HG03571 (cell line): ENCODE measurements around the gene EMID1.
"Not testable (repeated sequence)": the region's sequence is repeated elsewhere in the genome, so short reads cannot be mapped to it uniquely, and the experiment has no call there.

Experiments
- ATAC-seq: cut with Tn5 transposase; IDR thresholded peaks from one replicate; pipeline ENCODE4 v1.9.1; 2021; ENCODE audit not compliant: unreplicated experiment

EMID1 gene

DNA sequence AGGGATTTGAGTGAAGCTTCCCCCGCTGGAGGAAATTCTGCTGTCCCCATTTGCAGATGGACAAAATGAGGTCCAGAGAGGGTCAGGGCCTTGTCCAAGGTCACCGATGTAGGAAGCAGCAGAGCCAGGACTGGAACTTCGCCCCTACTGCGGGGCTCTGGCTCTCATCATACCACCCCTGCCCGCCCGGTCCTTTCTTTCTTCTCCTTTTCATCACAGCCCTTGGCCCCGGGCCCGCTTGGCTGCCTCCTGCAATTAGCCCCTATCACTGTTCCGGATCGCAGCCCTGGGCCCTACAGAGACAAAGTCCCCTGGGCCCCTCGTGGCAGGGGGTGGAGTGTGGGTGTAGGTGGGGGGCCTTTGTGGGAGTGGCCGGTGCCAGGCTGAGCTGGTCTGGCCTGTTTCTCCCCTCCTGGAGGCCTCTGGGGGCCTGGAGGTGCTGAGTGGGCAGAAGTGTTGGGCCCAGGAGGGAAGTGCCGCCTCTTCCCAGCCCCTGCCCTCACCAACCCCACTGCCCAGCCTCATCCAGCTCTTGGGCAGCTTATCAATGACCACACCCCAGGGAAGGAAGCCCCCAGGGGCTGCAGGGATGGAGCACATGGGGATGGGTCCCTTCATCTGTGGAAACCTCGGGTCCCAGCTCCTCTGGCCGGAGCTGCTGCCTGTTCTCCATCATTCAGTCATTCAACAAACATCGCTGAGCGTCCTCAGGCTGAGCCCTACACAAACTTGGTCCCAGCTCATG is 3.4 kb downstream of the EMID1 start:
- ATAC-seq, result no peak

DNA sequence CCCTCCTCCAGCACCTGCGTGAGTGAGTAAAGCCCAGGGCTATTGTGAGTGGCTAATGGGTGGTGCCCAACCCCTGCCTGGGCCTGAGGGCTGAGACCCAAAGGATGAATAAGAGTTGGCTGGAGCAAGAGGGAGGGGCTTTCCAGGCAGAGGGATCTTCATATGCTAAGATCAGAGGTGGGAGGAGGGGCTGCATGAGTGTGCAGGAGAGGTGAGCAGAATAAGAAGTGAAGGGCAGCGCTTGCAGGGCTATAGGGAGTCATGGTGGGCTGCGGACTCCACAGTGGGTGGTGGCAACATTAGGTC is 3.9 kb downstream of the EMID1 start:
- no peak for ATAC-seq

DNA sequence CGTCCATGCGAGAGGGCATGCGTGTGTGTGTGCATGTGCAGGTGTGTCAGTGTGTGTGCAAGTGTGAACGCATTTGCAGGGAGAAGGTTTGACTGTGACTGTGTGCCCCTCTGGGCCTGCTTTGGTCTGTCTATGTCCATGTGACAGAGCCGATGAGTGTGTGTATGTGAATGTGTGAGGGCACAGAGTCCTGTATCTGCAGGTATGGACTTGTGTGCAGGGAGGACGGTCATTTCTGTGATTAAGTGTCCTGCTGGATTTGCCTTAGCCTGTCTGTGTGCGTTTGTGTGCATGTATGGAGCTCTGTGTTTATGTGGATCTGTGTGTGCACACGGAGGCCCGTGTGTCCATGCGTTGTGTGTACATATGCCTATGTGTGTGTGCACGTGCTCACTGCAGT is 5.4 kb downstream of the EMID1 start:
- no peak for ATAC-seq

DNA sequence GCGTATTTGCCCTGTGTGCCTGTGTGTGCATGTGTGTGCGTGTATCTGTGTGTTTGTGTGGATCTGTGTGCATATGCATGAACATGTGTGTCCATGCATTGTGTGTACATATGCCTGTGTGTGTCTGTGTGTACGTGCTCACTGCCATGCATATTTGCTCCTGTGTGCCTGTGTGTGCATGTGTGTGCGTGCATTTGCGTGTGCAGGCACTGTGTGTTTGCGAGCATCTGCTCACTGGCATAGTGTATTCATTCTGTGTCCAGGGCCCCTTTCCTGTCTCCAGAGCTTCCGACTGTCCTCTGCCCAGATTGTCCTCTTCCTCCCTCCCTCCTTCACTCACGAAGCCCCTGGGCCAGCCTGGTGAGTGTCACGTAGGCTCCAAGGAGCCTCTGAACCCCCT is 5.8 kb downstream of the EMID1 start:
- no peak for ATAC-seq

DNA sequence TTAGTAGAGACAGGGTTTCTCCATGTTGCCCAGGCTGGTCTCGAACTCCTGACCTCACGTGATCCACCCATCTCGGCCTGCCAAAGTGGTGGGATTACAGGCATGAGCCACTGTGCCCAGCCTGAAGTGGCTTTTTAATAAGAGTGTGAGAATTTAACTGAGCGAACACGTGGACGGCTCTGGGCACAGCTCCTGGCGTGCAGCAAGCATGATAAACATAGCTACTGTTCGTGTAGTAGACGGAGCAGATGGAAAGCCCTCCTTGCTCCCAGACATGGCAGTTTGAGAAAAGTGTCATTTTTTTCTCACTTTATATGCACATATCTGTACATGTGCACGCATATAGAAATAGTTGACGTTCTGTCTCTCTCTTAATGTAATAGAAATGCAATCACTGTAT is 7.0 kb downstream of the EMID1 start:
- no peak for ATAC-seq

DNA sequence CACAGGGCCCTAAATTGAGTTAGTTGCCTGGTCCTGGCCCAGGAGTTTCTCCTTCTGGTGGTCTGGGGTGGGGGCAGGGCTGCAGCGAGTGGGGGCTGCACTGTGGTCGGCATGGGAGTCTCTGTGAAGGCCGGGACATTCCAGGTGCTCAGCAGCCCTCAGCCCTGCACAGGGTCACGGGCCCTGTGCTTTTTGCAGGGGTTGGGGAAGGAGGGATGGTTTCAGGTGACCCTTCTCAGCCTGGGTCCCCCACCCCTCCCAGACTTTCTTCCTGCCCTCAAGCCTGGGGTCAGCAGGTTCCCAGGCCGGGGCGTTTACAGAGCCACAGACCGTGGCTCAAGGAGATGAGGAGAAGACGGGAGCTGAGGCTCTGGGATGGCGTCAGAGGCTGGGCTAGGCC is 7.8 kb downstream of the EMID1 start:
- no peak for ATAC-seq

DNA sequence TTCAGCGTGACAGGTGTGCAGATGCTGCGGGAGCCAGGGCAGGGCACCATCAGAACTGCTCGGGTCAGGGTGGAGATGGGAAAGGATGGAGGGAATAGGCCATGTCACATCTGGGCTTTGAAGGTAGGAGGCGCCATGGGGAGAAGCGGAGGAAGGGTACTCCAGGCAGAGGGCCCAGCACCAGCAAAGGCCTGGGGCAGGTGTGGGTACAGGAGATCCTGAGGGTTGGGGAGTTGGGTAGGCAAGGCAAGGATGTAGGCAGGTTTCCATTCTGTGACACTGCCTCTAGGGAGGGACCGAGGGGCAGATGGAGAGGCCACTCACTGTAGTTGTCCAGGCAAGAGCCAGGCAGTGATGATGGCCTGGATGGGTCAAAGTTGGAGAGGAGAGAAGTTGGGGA is 8.5 kb downstream of the EMID1 start:
- ATAC-seq, result no peak

DNA sequence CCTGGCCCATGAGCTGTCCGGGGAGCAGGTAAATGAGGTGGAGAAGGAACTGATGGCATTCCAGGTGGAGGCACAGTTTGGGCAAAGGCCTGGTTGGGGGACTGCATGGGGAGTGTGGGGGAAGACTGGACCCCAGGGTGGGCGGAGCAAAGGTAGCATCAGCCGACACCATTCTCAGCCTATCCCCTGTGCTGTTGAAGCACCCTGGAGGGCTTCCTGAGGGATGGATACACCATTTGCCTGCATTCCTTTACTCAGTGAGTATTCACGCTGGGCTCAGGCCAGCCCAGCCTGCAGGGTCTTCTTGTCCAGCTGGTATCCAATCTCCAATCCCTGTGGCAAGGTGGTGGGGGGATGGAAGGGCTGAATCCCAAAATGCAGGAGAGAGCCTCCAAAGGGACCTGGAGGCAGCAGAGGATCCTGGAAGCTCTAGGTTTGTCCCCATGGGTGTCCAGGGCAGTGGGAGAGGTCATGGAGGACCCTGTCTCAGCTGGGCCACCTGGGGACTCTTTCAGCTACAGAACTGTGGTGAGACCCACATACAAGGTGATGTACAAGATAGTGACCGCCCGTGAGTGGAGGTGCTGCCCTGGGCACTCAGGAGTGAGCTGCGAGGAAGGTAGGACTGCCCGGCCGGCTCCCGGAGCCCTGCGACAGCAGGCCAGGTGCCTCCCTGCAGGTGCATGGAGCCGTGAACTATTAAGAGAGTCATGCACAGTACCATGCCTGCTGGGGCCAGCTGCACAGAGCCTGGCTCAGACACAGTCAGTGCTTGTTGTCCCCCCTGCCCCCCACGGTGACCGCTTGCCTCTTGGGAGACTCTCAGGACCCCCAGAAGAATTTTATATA is 9.5 kb downstream of the EMID1 start:
- ATAC-seq, result no peak

DNA sequence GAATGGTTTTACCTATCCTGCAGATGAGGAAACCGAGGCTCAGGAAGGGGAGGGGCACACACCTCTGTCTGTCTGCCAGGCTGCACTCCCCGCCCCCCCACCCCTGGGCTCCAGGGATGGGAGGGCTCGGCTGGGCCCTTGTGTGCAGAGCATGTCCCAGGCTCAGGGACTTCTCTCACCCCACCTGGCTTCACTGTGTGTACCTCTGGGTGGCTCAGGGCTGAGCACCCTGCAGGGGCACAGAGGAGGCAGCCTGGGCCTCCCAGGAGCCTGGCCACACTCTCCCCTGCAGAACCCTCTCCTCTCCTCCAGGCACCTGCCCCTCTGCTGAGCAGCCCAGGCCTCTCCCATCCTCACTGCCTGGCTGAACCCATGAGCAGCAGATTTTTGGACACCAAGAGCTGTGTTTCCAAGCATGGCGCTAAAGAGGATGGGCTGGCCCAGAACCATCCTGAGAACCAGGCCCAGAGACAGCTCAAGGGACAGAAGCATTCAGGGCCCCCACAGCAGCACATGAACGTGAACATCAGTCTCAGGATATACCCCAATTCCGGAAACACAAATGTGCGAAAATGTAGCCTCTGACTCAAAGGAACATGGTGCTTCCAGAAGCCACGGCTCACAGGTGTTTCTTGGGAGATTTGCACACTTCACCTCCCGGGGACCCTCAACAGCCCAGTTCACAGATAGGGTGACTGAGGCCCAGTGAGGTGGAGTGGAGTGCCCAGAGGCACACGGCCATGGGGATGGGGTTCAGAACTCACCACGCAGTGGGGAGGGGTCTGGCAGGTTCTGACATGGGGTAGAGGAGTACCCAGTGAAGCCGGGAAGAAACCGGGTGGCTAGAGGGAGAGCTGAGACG is 10.5 kb downstream of the EMID1 start:
- no peak for ATAC-seq

DNA sequence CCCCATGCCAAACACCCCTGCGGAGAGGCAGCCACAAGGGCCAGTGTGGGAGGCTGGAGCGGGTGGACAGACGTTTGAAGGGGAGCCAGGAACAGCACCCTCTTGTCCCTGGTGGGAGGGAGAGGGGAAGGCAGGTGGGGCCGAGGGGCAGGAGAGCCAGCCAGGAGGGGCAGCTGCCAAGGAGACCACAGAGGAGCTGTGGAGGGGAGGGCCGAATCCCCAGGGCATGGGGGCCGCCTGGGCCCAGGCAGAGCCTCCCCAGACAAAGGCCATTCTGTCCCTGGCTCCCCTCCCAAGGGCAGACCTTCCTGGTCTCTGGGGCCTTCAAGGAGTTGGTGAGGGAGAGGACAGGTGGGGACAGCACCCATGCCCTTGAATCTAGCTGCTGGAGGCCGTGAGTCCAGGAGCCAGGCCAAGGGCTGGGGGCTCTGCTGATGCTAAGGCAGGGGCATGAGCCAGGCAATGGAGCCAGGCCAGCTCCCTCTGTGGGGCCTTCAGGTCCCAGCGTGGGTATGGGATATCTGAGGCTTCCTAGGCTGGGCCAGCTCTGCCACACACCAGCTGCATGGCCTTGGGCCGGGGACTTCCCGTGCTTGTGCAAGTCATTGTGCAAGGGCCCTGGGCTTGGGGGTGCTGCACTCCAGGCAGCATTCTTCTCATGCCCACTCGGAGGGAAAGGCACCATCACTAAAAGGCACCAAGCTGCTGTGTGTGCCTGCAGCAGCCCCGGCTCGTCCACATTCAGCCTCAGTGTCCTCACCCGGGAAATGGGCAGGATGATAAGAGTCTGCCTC is 11.4 kb downstream of the EMID1 start:
- no peak for ATAC-seq

DNA sequence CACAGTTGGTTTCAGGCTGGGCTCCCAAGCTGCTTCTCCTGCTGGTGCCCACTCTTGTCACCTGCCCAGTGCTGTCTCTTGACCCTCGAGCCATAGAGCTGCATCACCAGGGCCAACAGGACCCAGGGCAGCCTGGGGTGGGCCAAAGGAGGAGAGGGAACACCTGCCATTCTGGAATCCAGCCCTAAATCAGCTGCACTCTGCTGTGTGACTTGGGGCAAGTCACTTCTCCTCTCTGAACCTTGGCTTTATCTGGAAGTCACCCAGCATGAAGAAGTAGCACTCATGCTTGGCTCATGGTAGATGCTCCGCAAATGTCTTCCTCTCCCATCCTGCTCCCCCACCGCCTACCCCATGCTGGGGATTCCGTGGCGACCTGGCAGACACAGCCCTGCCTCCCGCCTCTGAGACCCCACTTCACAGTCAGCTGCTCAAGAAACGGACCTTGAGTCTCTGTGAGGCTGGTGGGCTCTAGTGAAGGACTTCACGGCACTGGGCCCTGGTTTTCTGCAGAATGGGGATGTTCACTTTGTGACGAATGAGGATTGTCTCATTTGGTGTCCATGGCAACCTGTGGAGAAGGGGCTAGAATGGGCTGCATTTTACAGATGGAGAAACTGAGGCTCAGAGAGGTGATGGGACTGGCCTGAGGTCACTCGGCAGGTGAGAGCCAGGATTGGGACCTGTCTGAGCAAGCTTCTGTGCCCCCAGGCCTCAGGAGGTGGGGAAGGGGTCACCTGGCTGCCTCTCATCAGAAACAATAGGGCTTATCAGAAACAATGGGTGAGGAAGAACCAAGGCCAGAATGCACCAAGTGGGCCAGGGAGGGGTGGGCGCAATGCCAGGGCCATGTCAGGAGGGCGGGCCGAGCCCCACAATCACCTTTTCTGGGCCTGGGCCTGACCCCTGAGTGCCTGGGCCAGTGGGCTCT is 12.4 kb downstream of the EMID1 start:
- ATAC-seq, result no peak

DNA sequence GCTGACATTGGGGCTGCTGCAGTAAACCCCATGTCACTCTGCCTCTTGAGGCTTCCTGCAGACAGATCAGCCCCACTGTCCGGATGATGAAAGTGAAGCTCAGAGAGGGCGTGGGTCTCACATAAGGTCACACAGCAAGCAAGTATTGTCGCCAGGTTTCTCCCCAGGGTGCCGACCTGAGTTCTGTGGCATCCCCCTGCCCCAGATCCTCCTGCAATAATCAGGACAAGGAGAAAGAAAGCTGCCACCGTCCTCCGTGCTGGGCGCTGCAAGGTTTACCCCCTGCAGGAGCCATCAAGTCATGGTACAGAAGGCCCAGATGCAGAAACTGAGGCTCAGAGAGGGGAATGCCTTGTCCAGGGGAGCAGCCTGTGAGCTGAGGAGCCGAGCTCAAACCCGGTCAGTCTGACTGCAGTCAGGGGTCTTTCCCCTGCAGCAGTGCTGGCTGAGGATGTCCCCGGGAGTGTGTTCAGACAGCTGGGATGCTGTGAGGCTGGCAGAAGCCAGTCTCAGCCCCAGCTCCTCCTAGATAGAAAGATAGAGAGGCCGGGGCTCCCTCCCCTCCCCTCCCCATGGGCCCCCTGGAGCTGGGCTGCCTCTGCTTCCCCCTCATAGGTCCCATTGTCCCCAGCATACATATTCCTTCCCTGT is 13.2 kb downstream of the EMID1 start:
- no peak for ATAC-seq

DNA sequence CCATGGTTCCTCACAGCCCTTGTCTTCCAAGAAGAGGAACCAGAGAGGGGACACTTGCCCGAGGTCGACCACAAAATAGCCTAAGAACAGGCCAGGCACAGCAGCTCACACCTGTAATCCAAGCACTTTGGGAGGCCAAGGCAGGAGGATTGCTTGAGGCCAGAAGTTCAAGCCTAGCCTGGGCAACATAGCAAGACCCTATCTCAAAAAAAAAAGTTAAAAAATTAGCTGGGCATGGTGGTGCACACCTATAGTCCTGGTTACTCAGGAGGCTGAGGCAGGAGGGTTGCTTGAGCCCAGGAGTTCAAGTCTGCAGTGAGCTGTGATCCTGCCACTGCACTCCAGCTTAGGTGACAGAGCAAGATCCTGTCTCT is 13.7 kb downstream of the EMID1 start:
- ATAC-seq, result not testable (repeated sequence)

DNA sequence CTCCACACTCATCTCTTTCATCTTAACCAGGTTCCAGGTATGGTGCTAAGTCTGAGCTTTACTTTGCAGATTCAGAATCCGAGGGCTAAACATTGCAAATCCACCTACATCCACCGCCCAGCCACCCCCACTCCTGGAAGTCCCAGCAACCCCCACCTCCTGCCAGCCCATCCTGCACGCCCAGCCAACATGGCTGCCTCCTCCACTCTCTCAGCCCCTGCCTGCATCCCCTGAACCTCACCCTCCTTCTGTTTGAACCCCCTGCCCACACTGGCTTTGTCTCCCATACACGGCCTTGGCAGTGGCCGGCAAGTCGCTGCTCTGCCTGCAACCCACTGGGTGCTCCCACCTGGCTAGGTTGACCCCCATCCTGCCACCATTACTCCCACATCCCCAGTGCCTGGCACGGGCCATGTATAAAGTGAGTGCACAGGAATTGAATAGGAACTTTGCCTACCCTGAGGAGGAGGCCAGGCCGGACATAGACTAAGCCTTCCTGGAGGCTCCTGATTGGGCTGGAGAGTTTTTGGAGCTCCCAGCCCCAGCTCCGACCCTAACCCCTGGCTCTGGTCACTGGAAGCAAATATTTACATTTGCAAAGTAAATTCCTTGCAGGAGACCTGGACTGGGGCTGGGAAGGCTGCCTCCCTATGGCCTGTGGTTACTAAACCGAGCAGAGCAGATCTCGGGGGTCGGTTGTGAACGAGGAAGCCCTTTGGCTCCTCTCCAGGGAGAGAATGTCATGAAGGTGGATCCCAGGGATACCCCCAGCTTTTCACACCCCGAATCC is 14.4 kb downstream of the EMID1 start:
- ATAC-seq, result no peak

DNA sequence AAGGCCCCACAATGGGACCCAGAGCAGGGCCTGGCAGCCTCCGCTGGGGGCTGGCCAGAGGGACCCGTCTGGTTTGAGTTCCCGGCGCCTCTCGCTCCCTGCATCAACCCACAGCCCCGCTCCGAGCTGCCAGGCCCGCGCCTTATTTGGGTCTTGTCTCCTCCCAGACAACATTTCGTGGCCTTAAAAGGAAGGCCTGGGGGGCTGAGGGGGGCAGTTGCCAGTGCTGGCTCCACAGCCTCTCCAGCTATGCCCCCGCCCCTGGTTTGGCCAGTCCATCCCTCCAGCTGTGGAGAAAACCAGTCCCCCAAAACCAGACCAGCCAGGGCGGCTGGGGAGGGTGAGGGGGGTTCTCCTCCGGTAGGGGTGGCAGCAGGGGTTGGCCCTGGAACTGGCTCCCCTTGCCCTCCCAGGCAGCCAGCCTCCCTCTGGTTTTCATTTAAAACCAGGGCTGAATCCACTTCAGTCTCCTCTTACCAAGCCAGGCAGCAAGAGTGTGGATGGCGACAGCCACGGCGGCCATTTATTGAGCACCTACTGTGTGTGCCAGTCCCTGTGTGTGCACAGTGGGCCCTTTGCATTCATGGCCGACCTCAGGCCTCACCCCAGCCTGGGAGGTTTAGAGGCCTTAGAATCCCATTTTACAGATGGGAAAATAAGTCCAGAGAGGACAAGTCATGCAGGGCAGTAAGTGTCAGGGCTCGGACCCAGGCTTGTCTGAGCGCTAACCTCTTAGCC is 18.6 kb downstream of the EMID1 start:
- no peak for ATAC-seq

DNA sequence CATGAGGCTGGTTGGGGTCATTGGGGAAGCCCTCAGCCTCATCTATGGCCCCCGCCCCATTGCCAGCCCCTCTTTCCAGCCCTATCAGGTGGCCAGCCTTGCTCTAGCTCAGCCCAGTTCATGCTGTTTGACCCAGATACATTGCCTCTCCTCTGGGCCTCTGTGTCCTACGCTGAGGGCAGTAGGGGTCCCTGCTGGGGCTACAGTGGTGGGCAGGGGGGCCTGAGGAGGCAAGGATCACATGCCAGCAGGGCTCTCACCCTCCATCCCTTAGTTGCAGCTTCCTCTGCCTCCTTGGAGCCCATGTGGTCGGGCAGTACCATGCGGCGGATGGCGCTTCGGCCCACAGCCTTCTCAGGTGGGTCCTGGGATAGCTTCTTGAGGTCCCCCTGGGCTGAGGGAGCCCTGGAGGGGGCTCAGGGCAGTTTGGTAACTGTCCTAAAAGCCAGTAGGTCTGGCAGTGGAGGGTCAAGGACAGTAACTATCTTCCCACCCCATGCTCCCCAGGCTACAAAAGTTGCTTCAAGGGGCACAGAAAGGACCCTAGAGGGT is 19.2 kb downstream of the EMID1 start:
- no peak for ATAC-seq

DNA sequence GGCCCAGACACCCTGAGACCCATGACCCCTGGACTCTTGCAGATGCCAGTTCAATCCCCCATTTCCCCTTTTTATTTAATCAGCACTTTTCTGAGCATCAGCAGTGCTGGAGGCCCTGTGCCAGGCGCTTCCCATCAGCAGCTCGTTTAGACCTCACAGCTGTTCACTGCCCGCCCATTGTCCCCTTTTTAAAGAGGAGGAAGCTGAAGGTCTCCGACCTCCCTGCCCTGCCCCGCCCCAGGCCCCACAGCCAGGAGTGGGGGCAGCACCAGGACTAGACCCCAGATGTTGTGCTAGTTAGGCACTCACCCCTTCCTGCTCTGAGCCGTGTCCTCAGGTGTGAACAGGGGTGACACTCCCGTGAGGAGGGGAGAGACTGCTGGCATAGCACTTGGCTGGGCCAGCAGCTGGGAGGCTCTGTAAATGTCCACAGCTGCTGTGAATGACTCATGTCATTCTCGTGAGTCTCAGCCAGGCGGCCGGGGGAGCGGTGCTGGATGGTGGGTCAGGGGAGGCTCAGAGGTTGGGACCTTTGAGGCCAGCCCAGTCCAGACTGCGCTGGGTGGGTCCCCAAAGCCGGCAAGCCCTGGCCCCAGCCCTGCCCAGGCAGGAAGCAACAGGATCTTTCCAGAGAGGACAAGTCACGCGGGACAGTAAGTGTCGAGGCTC is 19.9 kb downstream of the EMID1 start:
- no peak for ATAC-seq
